Osteoblast (primary cell): ENCODE measurements around the gene KHSRP. TPM values are rescaled to one million over a fixed set of nuclear protein-coding genes. Genes with fewer than 3 reads are reported as not detected.

ENCODE experiments used
- DNase-seq: peaks from one replicate; pipeline ENCODE4 v3.0.0; 2011; ENCODE audit warnings: low spot score, mixed read lengths; ENCODE audit not compliant: insufficient read length; ENCODE audit errors: missing footprints
- H2AFZ ChIP-seq: 2 replicates; pipeline ENCODE4 v1.6.0; 2011; ENCODE audit warnings: mild to moderate bottlenecking, low read length
- H3K27ac ChIP-seq: 2 replicates; pipeline ENCODE4 v1.5.1; 2011; ENCODE audit warnings: mild to moderate bottlenecking, low read depth, low read length, moderate library complexity
- H3K27me3 ChIP-seq: 2 replicates; pipeline ENCODE4 v1.6.0; 2012; ENCODE audit warnings: mild to moderate bottlenecking, control low read depth, inconsistent platforms, low read length, moderate library complexity; ENCODE audit not compliant: insufficient read depth
- H3K36me3 ChIP-seq: 2 replicates; pipeline ENCODE4 v1.5.1; 2011; ENCODE audit warnings: mild to moderate bottlenecking, low read length, control low read depth, moderate library complexity; ENCODE audit not compliant: insufficient read depth
- H3K4me1 ChIP-seq: 2 replicates; pipeline ENCODE4 v1.5.1; 2011; ENCODE audit warnings: mild to moderate bottlenecking, low read length, control low read depth, moderate library complexity; ENCODE audit not compliant: insufficient read depth
- H3K4me2 ChIP-seq: 2 replicates; pipeline ENCODE4 v1.6.0; 2011; ENCODE audit warnings: mild to moderate bottlenecking, low read length; ENCODE audit not compliant: insufficient read depth
- H3K4me3 ChIP-seq: fragments of 200-600 bp; sonication (generic); 3 replicates; pipeline ENCODE4 v1.5.1; 2012; ENCODE audit warnings: mild to moderate bottlenecking, low read length, inconsistent platforms; ENCODE audit not compliant: insufficient read depth
- H3K79me2 ChIP-seq: 2 replicates; pipeline ENCODE4 v1.6.0; 2012; ENCODE audit warnings: mild to moderate bottlenecking, low read length, control low read depth, inconsistent platforms; ENCODE audit not compliant: insufficient read depth
- H3K9me3 ChIP-seq: 2 replicates; pipeline ENCODE4 v1.5.1; 2011; ENCODE audit warnings: low read depth, low read length, control low read depth
- H4K20me1 ChIP-seq: 2 replicates; pipeline ENCODE4 v1.6.0; 2012; ENCODE audit warnings: mild to moderate bottlenecking, low read length, control low read depth; ENCODE audit not compliant: insufficient read depth
- total RNA-seq: library from RNA; depleted of rRNA; stranded (reverse); fragments of >200 nt; gene quantifications from 2 replicates; pipeline ENCODE4 v1.2.3, GENCODE V29; 2012
- TF ChIP-seq, protein P1 (sequence below): IDR thresholded peaks from 2 replicates; pipeline ENCODE4 v1.5.1; 2011; ENCODE audit warnings: mild to moderate bottlenecking, low read depth, low read length, moderate library complexity; ENCODE audit errors: extremely low read depth

KHSRP gene
- total RNA-seq, 1 donor = 90.5 TPM

DNA sequence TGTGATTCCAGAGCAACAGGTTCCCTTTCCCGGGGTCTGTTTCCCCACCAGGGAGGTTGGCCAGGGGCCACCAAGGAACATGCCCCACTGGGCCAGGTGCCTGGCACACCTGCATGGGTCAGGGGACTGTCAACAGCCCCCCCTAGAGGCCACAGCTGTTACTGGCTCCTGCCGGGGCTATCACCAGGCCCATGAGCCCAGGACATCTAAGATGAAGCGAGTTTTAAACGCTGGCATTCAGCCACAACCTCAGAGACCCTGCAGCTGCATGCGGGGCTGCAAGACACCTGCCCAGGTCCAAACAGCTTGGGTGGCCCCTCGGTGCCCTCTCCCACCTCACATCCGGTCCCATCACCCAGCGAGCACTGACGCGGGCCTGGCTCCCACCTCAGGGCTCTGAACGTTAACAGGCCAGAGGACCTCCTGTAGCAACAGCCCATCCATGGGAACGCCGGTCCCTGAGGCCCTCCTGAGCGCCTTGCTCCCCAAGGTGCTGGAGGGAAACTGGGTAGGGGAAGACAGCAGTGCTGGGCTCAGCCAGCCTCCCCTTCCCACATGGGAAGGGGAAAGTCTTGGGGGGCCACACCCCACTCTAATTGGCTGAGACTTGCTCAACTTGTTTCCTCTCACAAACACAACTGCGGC is 12.0 kb downstream of the KHSRP start:
- H3K36me3 ChIP-seq = peaks cover 31% of the 10 kb centered on the region
- no peak overlapping the region for H2AFZ ChIP-seq
- no peaks in the 10 kb centered on the region for H3K9me3 ChIP-seq
- no peak overlapping the region for H3K4me3 ChIP-seq
- no peaks in the 10 kb centered on the region for H3K27me3 ChIP-seq
- DNase-seq = peak; percentile 88
- TF ChIP-seq, protein P1, sequence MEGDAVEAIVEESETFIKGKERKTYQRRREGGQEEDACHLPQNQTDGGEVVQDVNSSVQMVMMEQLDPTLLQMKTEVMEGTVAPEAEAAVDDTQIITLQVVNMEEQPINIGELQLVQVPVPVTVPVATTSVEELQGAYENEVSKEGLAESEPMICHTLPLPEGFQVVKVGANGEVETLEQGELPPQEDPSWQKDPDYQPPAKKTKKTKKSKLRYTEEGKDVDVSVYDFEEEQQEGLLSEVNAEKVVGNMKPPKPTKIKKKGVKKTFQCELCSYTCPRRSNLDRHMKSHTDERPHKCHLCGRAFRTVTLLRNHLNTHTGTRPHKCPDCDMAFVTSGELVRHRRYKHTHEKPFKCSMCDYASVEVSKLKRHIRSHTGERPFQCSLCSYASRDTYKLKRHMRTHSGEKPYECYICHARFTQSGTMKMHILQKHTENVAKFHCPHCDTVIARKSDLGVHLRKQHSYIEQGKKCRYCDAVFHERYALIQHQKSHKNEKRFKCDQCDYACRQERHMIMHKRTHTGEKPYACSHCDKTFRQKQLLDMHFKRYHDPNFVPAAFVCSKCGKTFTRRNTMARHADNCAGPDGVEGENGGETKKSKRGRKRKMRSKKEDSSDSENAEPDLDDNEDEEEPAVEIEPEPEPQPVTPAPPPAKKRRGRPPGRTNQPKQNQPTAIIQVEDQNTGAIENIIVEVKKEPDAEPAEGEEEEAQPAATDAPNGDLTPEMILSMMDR = peak; percentile 51
- H4K20me1 ChIP-seq = peaks cover 4% of the 10 kb centered on the region
- H3K27ac ChIP-seq = no peak overlapping the region
- H3K4me2 ChIP-seq = no peak overlapping the region
- peaks cover 3% of the 10 kb centered on the region for H3K79me2 ChIP-seq
- H3K4me1 ChIP-seq = no peaks in the 10 kb centered on the region

DNA sequence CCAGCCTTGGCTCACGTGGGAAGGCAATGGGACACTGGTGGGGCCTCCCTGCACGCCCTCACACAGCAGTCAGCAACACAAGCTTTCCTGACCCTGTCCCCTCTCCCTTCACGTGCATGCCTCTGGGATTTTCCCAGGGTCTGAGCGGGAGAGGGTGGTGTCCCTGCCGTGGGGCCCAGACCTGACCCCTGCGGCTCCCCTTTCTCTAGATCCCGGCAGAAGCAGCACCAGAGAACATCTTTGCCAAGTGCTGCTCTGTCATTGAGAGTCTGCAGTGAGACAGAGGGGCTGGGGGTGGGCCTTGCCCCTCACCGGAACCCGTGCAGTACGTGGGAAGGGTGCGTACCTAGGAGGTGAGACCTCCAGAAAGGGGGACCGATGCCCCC is 12.6 kb downstream of the KHSRP start:
- DNase-seq = peak; percentile 71
- TF ChIP-seq, protein P1 = no peak
- Histone ChIP-seq H4K20me1 (no peaks in the 10 kb centered on the region), H3K4me3 (no peak overlapping the region), H3K27me3 (no peaks in the 10 kb centered on the region), H3K4me2 (no peak overlapping the region), H3K36me3 (peaks cover 26% of the 10 kb centered on the region), H3K79me2 (no peaks in the 10 kb centered on the region), H2AFZ (no peak overlapping the region), H3K27ac (no peak overlapping the region), H3K9me3 (no peaks in the 10 kb centered on the region), H3K4me1 (no peaks in the 10 kb centered on the region)

DNA sequence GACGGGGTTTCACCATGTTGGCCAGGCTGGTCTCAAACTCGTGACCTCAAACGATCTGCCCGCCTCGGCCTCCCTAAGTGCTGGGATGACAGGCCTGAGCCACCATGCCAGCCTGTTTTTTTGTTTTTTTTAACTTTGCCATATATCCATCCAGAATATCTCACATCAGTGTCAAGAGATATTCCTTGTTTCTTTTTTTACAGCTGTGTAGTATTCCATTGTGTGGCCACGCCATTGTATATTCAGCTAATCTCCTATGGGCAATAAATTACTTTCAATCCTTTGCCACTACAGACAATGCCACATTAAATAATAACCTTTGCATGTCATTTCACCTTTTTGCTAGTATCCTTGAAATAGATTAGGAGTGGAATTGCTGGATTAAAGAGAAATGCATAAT is 15.3 kb downstream of the KHSRP start:
- Histone ChIP-seq H4K20me1 (no peaks in the 10 kb centered on the region), H3K27ac (no peak overlapping the region)
- TF ChIP-seq, protein P1 = no peak

DNA sequence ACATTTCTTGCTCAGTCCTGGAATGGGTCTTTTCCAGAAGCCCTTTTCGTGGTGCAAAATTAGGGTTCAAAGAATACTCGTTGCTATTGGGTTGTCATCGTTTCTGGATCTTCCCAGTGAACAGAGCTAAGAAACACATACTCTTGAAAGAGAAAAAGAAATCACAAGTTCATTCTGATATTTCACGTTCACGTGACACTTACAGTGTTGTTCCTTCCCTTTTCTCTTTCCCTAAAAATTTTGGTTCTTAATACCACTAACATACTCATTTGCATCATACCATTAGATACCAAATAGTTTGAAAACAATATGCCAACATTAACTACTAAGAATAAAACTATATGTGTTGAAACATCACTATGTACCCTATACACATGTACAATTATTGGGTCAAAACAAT is 18.2 kb downstream of the KHSRP start:
- TF ChIP-seq, protein P1 = no peak
- no peaks in the 10 kb centered on the region for H3K4me1 ChIP-seq

More for the DNA sequence above, 15.3 kb downstream of the KHSRP start:
- no peak for DNase-seq
- H3K9me3 ChIP-seq = no peaks in the 10 kb centered on the region
- H3K36me3 ChIP-seq = peaks cover 5% of the 10 kb centered on the region
- no peaks in the 10 kb centered on the region for H3K4me1 ChIP-seq
- no peaks in the 10 kb centered on the region for H3K27me3 ChIP-seq
- H3K4me2 ChIP-seq = no peak overlapping the region
- H2AFZ ChIP-seq = no peak overlapping the region
- H3K4me3 ChIP-seq = no peak overlapping the region
- no peaks in the 10 kb centered on the region for H3K79me2 ChIP-seq

More for the DNA sequence above, 18.2 kb downstream of the KHSRP start:
- Histone ChIP-seq H3K9me3 (no peaks in the 10 kb centered on the region), H3K4me2 (no peak overlapping the region), H3K79me2 (no peaks in the 10 kb centered on the region), H3K4me3 (no peak overlapping the region), H3K36me3 (no peaks in the 10 kb centered on the region), H3K27me3 (no peaks in the 10 kb centered on the region), H3K27ac (no peak overlapping the region), H4K20me1 (no peaks in the 10 kb centered on the region), H2AFZ (no peak overlapping the region)
- no peak for DNase-seq
